ENCODE results near the gene INPP5B. TPM values are rescaled to one million over a fixed set of nuclear protein-coding genes. Genes with fewer than 3 reads are reported as not detected.
A peak's percentile ranks its signal among the peaks of the same experiment; 100 is the strongest.

INPP5B gene
- total RNA-seq, 1 donor from 2014 or later = 18.7 TPM

- H3K4me3 ChIP-seq (ENCODE audit: low read depth, low read length) = peak overlapping the region; percentile 94
- TF ChIP-seq, protein P1, sequence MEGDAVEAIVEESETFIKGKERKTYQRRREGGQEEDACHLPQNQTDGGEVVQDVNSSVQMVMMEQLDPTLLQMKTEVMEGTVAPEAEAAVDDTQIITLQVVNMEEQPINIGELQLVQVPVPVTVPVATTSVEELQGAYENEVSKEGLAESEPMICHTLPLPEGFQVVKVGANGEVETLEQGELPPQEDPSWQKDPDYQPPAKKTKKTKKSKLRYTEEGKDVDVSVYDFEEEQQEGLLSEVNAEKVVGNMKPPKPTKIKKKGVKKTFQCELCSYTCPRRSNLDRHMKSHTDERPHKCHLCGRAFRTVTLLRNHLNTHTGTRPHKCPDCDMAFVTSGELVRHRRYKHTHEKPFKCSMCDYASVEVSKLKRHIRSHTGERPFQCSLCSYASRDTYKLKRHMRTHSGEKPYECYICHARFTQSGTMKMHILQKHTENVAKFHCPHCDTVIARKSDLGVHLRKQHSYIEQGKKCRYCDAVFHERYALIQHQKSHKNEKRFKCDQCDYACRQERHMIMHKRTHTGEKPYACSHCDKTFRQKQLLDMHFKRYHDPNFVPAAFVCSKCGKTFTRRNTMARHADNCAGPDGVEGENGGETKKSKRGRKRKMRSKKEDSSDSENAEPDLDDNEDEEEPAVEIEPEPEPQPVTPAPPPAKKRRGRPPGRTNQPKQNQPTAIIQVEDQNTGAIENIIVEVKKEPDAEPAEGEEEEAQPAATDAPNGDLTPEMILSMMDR (conservative IDR thresholded peaks at IDR 0.05; ENCODE audit: low read depth, low read length) = no peak
- DNase-seq (ENCODE audit: low read depth) = no peak
Measured at GRCh38 chr1:37858931-37859506, 87.8 kb downstream of the INPP5B start.

GRCh38 chr1:37854406-37854805, 92.4 kb downstream of the INPP5B start:
- no peak overlapping the region for H3K4me3 ChIP-seq (ENCODE audit: low read depth, low read length)
- TF ChIP-seq, protein P1 (conservative IDR thresholded peaks at IDR 0.05; ENCODE audit: low read depth, low read length) = no peak
- DNase-seq (ENCODE audit: low read depth) = no peak

DNA sequence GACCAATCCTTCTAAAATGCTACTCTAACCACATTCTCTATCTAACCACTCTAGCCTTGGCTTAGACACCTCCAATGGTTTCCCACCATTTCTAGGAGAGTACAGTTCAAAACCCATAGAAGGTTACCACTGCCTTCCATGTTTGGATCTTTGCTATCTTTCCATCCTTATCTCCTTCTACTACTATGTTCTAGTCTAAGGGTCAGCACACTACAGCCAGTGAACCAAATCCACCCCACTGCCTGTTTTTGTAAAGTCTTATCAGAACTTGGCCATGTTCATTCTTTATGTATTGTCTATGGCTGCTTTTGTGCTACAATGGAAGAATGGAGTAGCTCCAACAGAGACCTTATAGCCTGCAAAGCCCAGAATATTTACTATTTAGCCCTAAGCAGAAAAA, 93.7 kb downstream of the INPP5B start:
- TF ChIP-seq, protein P1 (conservative IDR thresholded peaks at IDR 0.05; ENCODE audit: low read depth, low read length) = no peak
- H3K4me3 ChIP-seq (ENCODE audit: low read depth, low read length) = no peak overlapping the region
- DNase-seq (ENCODE audit: low read depth) = no peak

- no peak overlapping the region for H3K4me3 ChIP-seq (ENCODE audit: low read depth, low read length)
Measured at GRCh38 chr1:37851782-37852210, 95.1 kb downstream of the INPP5B start.

DNA sequence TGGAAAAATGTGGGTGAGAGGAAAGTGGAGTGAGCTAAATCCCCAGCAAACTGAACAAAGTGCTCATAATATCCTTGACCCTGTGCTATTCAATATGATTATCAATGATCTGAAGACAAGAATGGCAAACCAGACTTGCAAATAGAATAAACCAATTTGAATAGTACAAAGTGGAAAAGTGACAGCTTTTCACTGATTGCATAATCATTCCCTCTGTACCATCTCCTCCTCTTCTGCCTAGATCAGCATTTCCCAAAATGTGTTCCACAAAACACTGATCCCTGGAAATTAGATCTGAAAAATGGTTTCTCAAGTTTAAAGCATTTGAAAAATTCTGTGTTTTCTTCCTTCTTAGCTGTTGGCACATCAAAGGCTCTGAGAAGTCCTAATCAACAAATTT, 95.6 kb downstream of the INPP5B start:
- TF ChIP-seq, protein P1 (conservative IDR thresholded peaks at IDR 0.05; ENCODE audit: low read depth, low read length) = no peak
- H3K4me3 ChIP-seq (ENCODE audit: low read depth, low read length) = no peak overlapping the region
- no peak for DNase-seq (ENCODE audit: low read depth)

More at GRCh38 chr1:37851782-37852210, 95.1 kb downstream of the INPP5B start:
- DNase-seq (ENCODE audit: low read depth) = no peak
- TF ChIP-seq, protein P1 (conservative IDR thresholded peaks at IDR 0.05; ENCODE audit: low read depth, low read length) = no peak

GRCh38 chr1:37850352-37850955, 96.4 kb downstream of the INPP5B start:
- no peak for DNase-seq (ENCODE audit: low read depth)
- H3K4me3 ChIP-seq (ENCODE audit: low read depth, low read length) = no peak overlapping the region
- TF ChIP-seq, protein P1 (conservative IDR thresholded peaks at IDR 0.05; ENCODE audit: low read depth, low read length) = no peak

DNA sequence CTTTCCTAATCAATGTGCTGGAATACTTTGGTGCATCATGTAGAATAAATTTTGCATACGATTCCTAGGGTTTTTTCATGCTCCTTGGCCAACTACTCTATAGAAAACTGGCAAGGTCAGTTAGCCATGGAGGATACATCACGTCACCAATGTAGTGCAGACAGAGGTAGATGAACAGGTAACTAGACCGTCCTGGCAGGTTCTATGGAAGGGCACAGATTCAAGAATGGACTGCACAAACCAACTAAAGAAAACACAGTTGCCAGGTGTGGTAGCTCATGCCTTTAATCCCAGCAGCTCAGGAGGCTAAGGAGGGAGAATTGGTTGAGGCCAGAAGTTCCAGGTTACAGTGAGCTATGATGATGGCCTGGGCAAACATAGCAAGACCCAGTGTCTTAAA, 97.4 kb downstream of the INPP5B start:
- no peak overlapping the region for H3K4me3 ChIP-seq (ENCODE audit: low read depth, low read length)
- TF ChIP-seq, protein P1 (conservative IDR thresholded peaks at IDR 0.05; ENCODE audit: low read depth, low read length) = no peak
- DNase-seq (ENCODE audit: low read depth) = no peak
